Activated CD8-positive, alpha-beta memory T cell treated with anti-CD3 and anti-CD28 coated beads, Interleukin-2, amount 50 U/mL, for 24 hours (primary cell): ENCODE results near the gene PGAM4.
"Not testable (repeated sequence)": the region's sequence is repeated elsewhere in the genome, so short reads cannot be mapped to it uniquely, and the experiment has no call there.

Experiments
- DNase-seq: peaks from one replicate; pipeline ENCODE4 v3.0.0-alpha.2; 2020; ENCODE audit errors: extremely low read depth

Gene PGAM4

DNA sequence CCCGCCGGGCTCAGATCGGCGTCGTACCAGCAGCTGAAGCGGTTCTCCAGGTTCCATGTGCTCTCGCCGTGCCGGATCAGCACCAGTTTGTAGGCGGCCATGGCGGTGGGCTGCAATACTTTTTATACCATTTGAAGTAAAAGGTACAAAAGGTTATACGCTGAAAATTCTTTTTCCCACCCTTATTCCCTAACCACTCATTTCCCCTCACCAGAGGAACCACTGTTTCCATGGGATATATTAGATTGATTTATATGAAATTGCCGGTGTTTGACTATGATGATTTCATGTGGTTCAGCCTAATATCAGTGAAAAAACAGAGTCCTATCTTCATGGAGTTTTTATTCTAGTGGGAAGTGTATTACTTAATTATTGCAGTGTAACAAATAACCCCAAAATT is at the start of gene PGAM4:
TSS of gene PGAM4 (minus strand) at position 101 of the 400 bp plus-strand sequence. CDS start at position 101, 0 bp downstream.
- no peak for DNase-seq

GRCh38 chrX:78011846-78012245 is 42.4 kb upstream of the PGAM4 start:
- DNase-seq: no peak

- no peak for DNase-seq
Observed at GRCh38 chrX:77979870-77980269, 10.4 kb upstream of the PGAM4 start.

- no peak for DNase-seq
Observed at GRCh38 chrX:77977518-77977917, 8.1 kb upstream of the PGAM4 start.

GRCh38 chrX:77977095-77977494 is 7.7 kb upstream of the PGAM4 start:
- no peak for DNase-seq

GRCh38 chrX:77975755-77976154 is 6.3 kb upstream of the PGAM4 start:
- DNase-seq: no peak

DNA sequence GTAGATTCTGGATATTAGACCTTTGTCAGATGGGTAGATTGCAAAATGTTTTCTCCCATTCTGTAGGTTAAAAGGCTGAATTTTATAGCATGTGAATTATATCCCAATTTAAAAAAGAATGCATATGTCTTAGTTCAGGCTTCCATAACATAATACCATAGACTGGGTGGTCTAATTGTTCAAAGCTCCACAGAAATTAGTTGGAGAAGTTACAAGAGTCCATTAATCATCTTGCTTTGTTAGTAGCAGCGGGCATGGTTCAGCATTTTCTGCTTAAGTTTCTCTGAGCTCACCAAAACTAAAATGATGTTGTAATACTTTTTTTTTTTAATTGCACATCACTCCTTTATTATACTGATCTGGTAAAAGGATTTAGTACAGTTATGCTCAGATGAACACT is 1.8 kb downstream of the PGAM4 start:
- DNase-seq: no peak

DNA sequence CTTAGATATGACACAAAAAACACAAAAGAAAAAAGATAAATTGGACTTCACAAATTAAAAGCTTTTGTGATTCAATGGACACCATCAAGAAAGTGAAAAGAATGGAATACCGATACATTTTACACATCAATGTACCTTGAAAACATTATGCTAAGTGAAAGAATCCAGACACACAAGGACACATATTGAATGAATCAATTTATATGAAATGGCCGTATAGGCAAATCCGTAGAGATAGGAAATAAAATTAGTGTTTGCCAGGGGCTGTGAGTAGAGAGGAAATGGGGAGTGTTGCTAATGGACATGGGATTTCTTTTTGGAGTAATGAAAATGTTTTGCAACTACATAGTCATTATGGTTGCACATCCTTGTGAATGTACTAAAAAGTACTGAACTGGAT is 3.1 kb downstream of the PGAM4 start:
- no peak for DNase-seq

DNA sequence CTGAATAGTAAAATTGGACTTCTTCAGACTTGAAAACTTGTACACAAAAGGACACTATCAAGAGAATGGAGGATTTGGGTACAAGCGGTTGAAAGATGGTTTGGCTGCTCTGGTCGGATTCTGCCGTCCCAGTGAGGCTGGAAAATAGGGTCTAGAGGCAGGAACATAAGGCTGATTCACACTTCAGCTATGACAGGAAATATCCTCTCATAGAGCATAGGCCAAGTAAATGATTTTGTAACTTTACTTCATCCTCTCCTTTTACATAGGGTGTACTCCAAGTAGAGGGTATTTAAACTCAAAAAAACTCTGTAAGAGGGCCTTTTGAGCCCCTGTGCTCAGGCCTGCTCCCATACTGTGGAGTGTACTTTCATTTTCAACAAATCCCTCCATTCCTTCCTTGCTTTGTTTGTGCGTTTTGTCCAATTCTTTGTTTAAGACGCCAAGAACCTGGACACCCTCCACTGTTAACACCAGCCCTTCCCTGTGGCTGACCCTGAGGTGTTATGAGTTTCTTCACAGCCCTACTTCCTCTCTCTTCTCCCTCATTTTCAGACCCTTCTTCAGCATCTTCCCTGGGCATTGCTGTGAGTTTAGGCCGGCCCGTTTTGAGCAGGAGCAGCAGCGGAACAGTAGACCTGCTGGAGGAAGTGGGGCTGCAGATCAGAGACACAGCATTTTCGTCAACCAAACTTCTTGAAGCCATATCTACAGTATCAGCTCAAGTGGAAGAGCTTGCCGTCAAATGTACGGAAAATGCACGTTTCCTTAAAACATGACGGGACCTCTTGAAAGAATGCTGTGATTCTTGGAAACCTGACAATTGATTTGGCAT is 7.2 kb downstream of the PGAM4 start:
- no peak for DNase-seq

- DNase-seq: no peak
Observed at GRCh38 chrX:77961063-77961462, 8.4 kb downstream of the PGAM4 start.

DNA sequence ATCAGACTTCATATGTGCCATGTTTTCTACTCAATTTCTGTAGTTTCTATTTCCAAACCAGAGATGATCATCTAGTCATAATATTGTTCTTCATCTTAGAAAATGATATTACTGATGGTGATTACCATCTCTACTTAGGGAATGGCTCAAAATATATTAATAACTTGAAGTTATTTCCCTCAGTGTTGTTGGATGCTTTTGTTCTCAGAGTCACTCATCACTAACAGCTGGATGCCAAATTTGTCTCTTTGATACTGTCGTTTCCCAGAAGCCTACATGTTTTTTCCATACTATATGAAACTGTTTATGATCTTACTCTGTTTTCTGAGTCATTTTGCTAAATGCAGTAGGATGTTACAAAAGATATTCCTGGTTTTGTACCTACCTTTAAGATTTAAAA is 8.9 kb downstream of the PGAM4 start:
- DNase-seq: no peak

DNA sequence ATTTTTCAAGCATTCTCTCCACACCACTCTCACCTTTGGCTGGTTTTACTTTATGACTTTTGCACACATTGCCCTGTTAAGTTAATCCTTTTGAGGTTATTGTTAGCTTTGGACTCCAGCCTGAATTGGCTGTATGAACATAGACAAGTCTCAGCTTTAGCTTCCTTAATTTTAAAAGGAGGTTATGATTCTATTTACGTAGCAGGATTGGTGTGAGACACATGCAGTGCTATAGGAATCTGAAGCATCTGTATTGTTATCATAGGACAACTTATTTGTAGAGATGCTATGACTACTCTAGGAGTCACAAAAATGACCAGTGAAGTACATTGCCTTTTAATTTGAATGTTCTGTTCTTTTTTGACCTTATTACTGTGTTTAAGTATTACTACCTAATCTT is 15.7 kb downstream of the PGAM4 start:
- DNase-seq: no peak

DNA sequence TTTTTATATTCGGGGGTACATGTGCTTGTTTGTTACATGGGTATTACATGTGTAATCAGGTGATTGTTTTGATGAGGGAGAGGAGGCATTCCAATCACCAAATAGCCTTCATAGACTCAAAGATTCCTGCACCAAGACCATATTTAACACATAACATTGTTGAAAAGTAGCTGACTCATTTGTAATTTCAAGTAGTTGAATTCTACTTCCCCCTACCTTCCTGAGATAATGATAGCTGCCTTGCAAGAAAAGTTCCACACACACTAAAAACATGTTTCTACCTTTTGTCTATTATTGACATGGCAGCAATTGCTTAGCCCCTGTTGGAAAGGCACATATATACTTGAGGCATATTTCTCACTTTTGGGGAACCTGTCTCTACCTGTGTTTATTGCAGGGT is 16.1 kb downstream of the PGAM4 start:
- DNase-seq: no peak

GRCh38 chrX:77952173-77952572 is 17.3 kb downstream of the PGAM4 start:
- no peak for DNase-seq

DNA sequence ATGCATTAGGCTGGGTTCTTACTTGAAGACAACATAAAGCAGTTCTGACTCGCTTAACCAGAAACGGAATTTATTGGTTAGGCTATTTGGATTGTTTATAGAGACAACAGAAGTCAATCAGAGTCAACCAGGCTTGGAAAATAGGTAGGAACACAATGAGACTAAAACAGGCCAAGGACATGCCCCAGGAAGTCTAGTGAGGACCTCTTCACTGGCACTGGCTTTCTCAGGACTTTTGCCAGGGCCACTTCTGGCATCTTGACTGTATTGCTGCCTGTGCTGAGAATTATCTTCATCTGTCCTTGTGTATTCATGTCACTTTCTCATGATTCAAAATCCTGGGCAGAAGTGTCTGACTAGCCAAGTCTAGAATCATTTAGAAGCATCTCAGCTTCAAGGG is 19.6 kb downstream of the PGAM4 start:
- no peak for DNase-seq

DNA sequence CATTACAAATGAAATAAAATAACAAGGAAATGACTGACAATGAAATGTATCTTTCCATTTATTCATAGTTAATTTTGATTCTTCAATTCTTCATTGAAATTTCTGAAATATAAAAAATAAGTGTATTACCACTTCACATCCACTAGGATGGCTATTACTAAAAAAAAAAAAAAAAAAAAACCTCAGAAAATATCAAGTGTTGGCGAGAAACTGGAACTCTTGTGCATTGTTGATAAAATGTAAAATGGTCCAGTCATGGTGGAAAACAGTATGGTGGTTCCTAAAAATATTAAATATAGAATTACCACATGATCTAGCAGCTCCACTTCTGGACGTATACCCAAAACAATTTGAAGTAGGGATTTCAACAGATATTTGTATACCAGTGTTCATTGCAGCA is 22.9 kb downstream of the PGAM4 start:
- DNase-seq: no peak

GRCh38 chrX:77945910-77946545 is 23.4 kb downstream of the PGAM4 start:
- no peak for DNase-seq

- not testable (repeated sequence) for DNase-seq
Observed at GRCh38 chrX:77945031-77945430, 24.4 kb downstream of the PGAM4 start.

DNA sequence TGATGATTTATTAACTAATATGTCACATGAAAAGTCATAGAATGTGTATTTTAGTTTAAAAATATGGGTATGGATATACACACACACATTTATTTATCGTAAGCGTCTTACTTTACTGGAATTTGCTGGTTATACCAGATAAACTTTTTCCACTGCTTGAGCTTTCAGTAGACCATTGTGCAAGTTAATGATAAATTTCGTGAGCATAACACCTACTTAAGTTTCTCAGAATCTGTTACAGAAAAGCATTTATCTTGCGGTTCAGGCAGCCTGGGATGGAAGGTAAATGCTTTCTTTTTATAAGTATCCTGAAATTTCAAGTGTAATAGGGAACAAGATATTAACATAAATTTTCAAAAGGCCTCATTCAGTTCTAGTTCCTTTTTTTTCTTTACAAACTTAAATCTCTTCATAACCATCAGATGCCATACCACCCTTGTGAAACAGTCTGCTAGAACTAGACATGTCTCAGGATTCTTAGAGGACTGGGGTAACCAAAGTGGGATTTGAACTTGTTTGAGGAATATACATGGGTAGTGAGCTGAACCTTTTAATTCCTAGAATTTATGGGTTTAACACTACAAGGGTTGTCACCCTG is 31.3 kb downstream of the PGAM4 start:
- no peak for DNase-seq

DNA sequence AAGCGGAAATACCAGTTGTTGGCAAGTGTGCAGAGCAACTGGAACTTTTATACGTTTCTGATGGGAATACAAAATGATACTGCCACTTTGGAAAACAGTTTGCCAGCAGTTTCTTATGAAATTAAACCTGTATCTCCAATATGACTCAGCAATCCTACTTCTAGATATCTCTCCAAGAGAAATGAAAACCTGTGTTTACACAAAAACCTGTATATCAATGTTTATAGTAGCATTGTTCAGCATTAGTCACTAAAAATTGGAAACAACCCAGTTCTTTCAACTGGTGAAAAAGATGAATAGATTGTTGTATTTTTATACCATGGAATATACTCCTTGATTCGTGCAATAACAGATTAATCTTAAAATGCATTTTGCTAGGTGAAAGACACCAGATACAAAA is 32.1 kb downstream of the PGAM4 start:
- DNase-seq: no peak

DNA sequence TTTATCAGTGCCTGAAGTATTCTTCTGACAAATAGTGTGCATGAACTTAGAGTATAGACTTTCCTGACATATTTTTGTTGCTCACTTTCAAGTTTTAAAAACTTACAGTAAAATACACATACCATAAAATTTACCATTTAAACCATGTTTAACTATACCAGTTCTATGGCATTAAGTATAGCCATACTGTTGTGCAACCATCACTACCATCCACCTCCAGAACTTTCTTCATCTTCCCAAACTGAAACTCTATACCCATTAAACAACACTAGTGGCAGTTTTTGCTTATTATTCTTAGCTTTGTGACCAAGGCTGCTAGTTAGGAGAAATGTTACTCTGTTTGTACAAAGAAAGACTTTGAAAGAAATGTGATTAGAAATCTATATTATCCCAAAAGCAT is 33.1 kb downstream of the PGAM4 start:
- DNase-seq: no peak

DNA sequence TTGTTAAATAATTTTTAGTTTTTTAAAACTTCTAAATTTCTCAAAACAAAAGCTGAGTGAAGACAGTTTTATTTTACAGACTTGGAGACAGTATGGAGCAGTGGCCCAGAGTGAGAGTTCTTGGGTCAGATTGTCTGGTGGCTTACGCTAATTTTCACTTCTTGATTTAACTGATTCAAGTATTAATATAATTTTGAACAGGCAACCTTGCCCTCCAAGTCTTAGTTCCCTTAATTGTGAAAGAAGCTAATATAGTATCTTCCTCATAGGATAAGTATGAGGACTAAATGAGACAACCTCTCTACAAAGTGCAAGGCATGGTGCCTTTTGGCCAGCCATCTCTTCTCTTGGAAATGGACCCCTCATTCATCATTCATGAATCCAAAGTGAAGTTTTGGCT is 33.6 kb downstream of the PGAM4 start:
- no peak for DNase-seq

DNA sequence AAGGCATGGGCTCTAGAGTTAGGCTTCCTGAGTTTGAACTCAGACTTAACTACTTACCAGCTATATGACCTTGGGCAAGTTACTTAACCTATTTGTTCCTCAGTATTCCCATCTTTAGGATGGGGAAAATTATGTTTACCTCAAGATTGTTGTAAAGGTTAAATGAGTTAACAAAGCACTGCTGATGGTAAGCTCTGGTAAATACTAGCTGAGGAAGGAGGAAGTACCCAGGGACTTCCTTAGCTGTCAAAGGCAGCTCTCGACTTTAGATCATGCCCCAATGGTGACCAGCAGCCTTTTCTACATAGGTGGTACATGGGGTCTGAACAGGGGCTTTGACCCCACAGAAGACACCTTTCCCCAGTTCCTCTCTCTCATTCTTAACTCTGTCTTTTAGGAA is 38.9 kb downstream of the PGAM4 start:
- no peak for DNase-seq
